Measurements from ENCODE around the gene FN3K. TPM values are rescaled to one million over a fixed set of nuclear protein-coding genes. Genes with fewer than 3 reads are reported as not detected.

Gene FN3K
- total RNA-seq, 2 donors from 2014 or later, result 5.3 to 6.1 TPM

GRCh38 chr17:82787081-82787848 lies 51.9 kb downstream of the FN3K start:
- peaks cover 5% of the 10 kb centered on the region for H3K4me1 Mint-ChIP-seq
- H3K27ac Mint-ChIP-seq, result no peak overlapping the region
- no peaks in the 10 kb centered on the region for H3K27me3 Mint-ChIP-seq
- ATAC-seq (replicated peaks), result no peak
- no peaks in the 10 kb centered on the region for H3K9me3 Mint-ChIP-seq
- peaks cover 27% of the 10 kb centered on the region for H3K36me3 Mint-ChIP-seq (ENCODE audit: low read depth)
- H3K4me3 Mint-ChIP-seq, result no peak overlapping the region

GRCh38 chr17:82788206-82789001 lies 53.0 kb downstream of the FN3K start:
- no peak for ATAC-seq (replicated peaks)
- no peaks in the 10 kb centered on the region for H3K4me1 Mint-ChIP-seq
- no peaks in the 10 kb centered on the region for H3K27me3 Mint-ChIP-seq
- no peak overlapping the region for H3K4me3 Mint-ChIP-seq
- no peak overlapping the region for H3K27ac Mint-ChIP-seq
- H3K36me3 Mint-ChIP-seq (ENCODE audit: low read depth), result peaks cover 16% of the 10 kb centered on the region
- no peaks in the 10 kb centered on the region for H3K9me3 Mint-ChIP-seq

GRCh38 chr17:82789051-82789592 lies 53.7 kb downstream of the FN3K start:
- Mint-ChIP-seq H3K36me3 (ENCODE audit: low read depth) (peaks cover 10% of the 10 kb centered on the region), H3K4me1 (no peaks in the 10 kb centered on the region), H3K27me3 (no peaks in the 10 kb centered on the region), H3K4me3 (no peak overlapping the region), H3K27ac (no peak overlapping the region), H3K9me3 (no peaks in the 10 kb centered on the region)
- ATAC-seq (replicated peaks), result no peak

- no peak for ATAC-seq (replicated peaks)
- no peak overlapping the region for H3K27ac Mint-ChIP-seq
- no peaks in the 10 kb centered on the region for H3K4me1 Mint-ChIP-seq
- H3K4me3 Mint-ChIP-seq, result no peak overlapping the region
- peaks cover 5% of the 10 kb centered on the region for H3K36me3 Mint-ChIP-seq (ENCODE audit: low read depth)
- no peaks in the 10 kb centered on the region for H3K27me3 Mint-ChIP-seq
- no peaks in the 10 kb centered on the region for H3K9me3 Mint-ChIP-seq
Observed at GRCh38 chr17:82789806-82790205, 54.4 kb downstream of the FN3K start.

- no peaks in the 10 kb centered on the region for H3K9me3 Mint-ChIP-seq
- H3K4me3 Mint-ChIP-seq, result no peak overlapping the region
- no peaks in the 10 kb centered on the region for H3K27me3 Mint-ChIP-seq
- H3K36me3 Mint-ChIP-seq (ENCODE audit: low read depth), result peaks cover 5% of the 10 kb centered on the region
- no peak for ATAC-seq (replicated peaks)
- no peaks in the 10 kb centered on the region for H3K4me1 Mint-ChIP-seq
- no peak overlapping the region for H3K27ac Mint-ChIP-seq
Observed at GRCh38 chr17:82790391-82790790, 55.0 kb downstream of the FN3K start.

GRCh38 chr17:82791532-82791931 lies 56.1 kb downstream of the FN3K start:
- Mint-ChIP-seq H3K4me3 (no peak overlapping the region), H3K27ac (no peak overlapping the region), H3K4me1 (no peaks in the 10 kb centered on the region), H3K36me3 (ENCODE audit: low read depth) (peaks cover 5% of the 10 kb centered on the region), H3K27me3 (no peaks in the 10 kb centered on the region), H3K9me3 (no peaks in the 10 kb centered on the region)
- ATAC-seq (replicated peaks), result no peak

GRCh38 chr17:82793974-82794630 lies 58.7 kb downstream of the FN3K start:
- Mint-ChIP-seq H3K36me3 (ENCODE audit: low read depth) (peaks cover 25% of the 10 kb centered on the region), H3K27me3 (no peaks in the 10 kb centered on the region), H3K27ac (no peak overlapping the region), H3K4me3 (no peak overlapping the region), H3K9me3 (no peaks in the 10 kb centered on the region), H3K4me1 (no peaks in the 10 kb centered on the region)
- ATAC-seq (replicated peaks), result no peak

- no peak overlapping the region for H3K27ac Mint-ChIP-seq
- H3K36me3 Mint-ChIP-seq (ENCODE audit: low read depth), result peaks cover 30% of the 10 kb centered on the region
- H3K9me3 Mint-ChIP-seq, result no peaks in the 10 kb centered on the region
- ATAC-seq (replicated peaks), result no peak
- H3K4me3 Mint-ChIP-seq, result no peak overlapping the region
- no peaks in the 10 kb centered on the region for H3K27me3 Mint-ChIP-seq
- H3K4me1 Mint-ChIP-seq, result no peaks in the 10 kb centered on the region
Observed at GRCh38 chr17:82794781-82795482, 59.5 kb downstream of the FN3K start.

GRCh38 chr17:82795615-82796014 lies 60.2 kb downstream of the FN3K start:
- H3K27ac Mint-ChIP-seq, result no peak overlapping the region
- no peaks in the 10 kb centered on the region for H3K9me3 Mint-ChIP-seq
- peaks cover 37% of the 10 kb centered on the region for H3K36me3 Mint-ChIP-seq (ENCODE audit: low read depth)
- ATAC-seq (replicated peaks), result no peak
- H3K27me3 Mint-ChIP-seq, result no peaks in the 10 kb centered on the region
- H3K4me1 Mint-ChIP-seq, result no peaks in the 10 kb centered on the region
- no peak overlapping the region for H3K4me3 Mint-ChIP-seq

GRCh38 chr17:82797061-82797460 lies 61.6 kb downstream of the FN3K start:
- H3K9me3 Mint-ChIP-seq, result no peaks in the 10 kb centered on the region
- H3K4me1 Mint-ChIP-seq, result peaks cover 6% of the 10 kb centered on the region
- no peaks in the 10 kb centered on the region for H3K27me3 Mint-ChIP-seq
- no peak overlapping the region for H3K4me3 Mint-ChIP-seq
- H3K27ac Mint-ChIP-seq, result no peak overlapping the region
- peaks cover 39% of the 10 kb centered on the region for H3K36me3 Mint-ChIP-seq (ENCODE audit: low read depth)
- no peak for ATAC-seq (replicated peaks)

GRCh38 chr17:82798752-82799151 lies 63.3 kb downstream of the FN3K start:
- Mint-ChIP-seq H3K9me3 (no peaks in the 10 kb centered on the region), H3K36me3 (ENCODE audit: low read depth) (peaks cover 39% of the 10 kb centered on the region), H3K27me3 (no peaks in the 10 kb centered on the region), H3K4me1 (peaks cover 6% of the 10 kb centered on the region), H3K27ac (no peak overlapping the region), H3K4me3 (no peak overlapping the region)
- ATAC-seq (replicated peaks), result no peak

- ATAC-seq (replicated peaks), result peak; percentile 40
- peaks cover 6% of the 10 kb centered on the region for H3K4me1 Mint-ChIP-seq
- H3K4me3 Mint-ChIP-seq, result no peak overlapping the region
- no peaks in the 10 kb centered on the region for H3K27me3 Mint-ChIP-seq
- no peak overlapping the region for H3K27ac Mint-ChIP-seq
- peaks cover 39% of the 10 kb centered on the region for H3K36me3 Mint-ChIP-seq (ENCODE audit: low read depth)
- no peaks in the 10 kb centered on the region for H3K9me3 Mint-ChIP-seq
Observed at GRCh38 chr17:82799591-82799990, 64.2 kb downstream of the FN3K start.

Measured in activated T-helper 17 cell treated with anti-CD3 and anti-CD28 coated beads, Interleukin-2, amount 50 U/mL, for 72 hours (primary cell).